Testis (tissue), 3 donors: ENCODE measurements around the gene NTMT1. TPM values are rescaled to one million over a fixed set of nuclear protein-coding genes. Genes with fewer than 3 reads are reported as not detected.

Experiments
- DNase-seq: peaks from one replicate; pipeline ENCODE4 v3.0.0-alpha.2; 2019
- H3K27ac ChIP-seq, 2 donors: fragments of 200-600 bp; sonication (generic); one replicate each; pipeline ENCODE4 v1.5.1; 2019
- H3K27me3 ChIP-seq: fragments of 200-600 bp; sonication (generic); one replicate; pipeline ENCODE4 v1.5.1; 2019
- H3K36me3 ChIP-seq: fragments of 200-600 bp; sonication (generic); one replicate; pipeline ENCODE4 v1.5.1; 2017; ENCODE audit warnings: low read depth; ENCODE audit errors: missing control alignments
- H3K4me1 ChIP-seq: fragments of 200-600 bp; sonication (generic); one replicate; pipeline ENCODE4 v1.5.1; 2019
- H3K4me3 ChIP-seq, 2 donors: fragments of 200-600 bp; sonication (generic); one replicate each; pipeline ENCODE4 v1.5.1; 2017 to 2019
- H3K9me3 ChIP-seq: fragments of 200-600 bp; sonication (generic); one replicate; pipeline ENCODE4 v1.5.1; 2017
- CTCF ChIP-seq, 3 experiments: fragments of 450-650 bp in 2 of 3; fragments of 200-600 bp in 1 of 3; sonication (generic) in 1 of 3; IDR thresholded peaks; one replicate each; pipeline ENCODE4 v1.5.1; 2016 to 2019; ENCODE audit warnings: antibody characterized with exemption in 3 of 3, mild to moderate bottlenecking in 2 of 3, moderate library complexity in 1 of 3
- POLR2A ChIP-seq: fragments of 450-650 bp; IDR thresholded peaks from one replicate; pipeline ENCODE4 v1.6.1; 2017; ENCODE audit warnings: antibody characterized with exemption, mild to moderate bottlenecking, moderate library complexity
- WGBS, 2 donors: methylation state at CpG; one replicate each; pipeline ENCODE4 v1.1.5; 2018; 5-methylcytosine and 5-hydroxymethylcytosine counted together
- intact Hi-C: fragments of 100-400 bp; cut with DNase I; formaldehyde crosslinking; loops from one replicate; pipeline ENCODE4 v1.15.1; 2023; ENCODE audit warnings: low total_unique reads
- polyA plus RNA-seq: library from polyadenylated mRNA; stranded (reverse); fragments of 350-450 nt; fragmentation: Illumina TruSeq; extraction: RNeasy Lipid Tissue Mini Kit (QIAGEN cat#74804); gene quantifications from one replicate; pipeline ENCODE4 v1.2.3, GENCODE V29; 2014; ENCODE audit warnings: low read depth, low replicate concordance; ENCODE audit not compliant: insufficient read depth
- total RNA-seq, 2 donors: library from RNA; depleted of rRNA; stranded (reverse); fragments of >200 nt; gene quantifications; one replicate each; pipeline ENCODE4 v1.2.3, GENCODE V29; 2016

Gene NTMT1
- total and polyA plus RNA-seq, 3 donors from 2014 or later = 71.8 to 189 (median 82.6) TPM

DNA sequence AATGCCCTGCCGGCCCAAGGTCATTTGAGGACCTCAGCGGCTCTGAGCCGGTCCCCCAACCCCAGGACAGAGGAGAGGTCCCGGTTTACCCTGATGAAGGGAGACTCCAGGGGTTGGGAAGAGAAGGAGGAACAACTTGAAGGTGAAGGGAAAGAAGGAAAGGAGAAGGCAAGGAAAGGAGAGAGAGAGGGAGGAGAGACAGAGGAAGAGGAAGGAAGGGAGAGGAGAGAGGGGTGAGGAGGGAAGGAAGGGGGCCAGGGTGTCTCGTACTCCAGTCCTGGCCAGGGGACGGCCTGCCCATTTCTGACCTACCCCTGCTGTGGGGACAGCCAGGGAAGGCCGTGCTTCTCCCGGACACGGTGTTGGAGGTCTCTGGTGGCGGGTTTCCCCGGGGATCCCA, 41.4 kb downstream of the NTMT1 start:
- no peak overlapping the region for H3K4me3 ChIP-seq
- H3K36me3 ChIP-seq = no peaks in the 10 kb centered on the region
- H3K27ac ChIP-seq = no peak overlapping the region
- no peaks in the 10 kb centered on the region for H3K4me1 ChIP-seq
- no peak for TF ChIP-seq CTCF (IDR thresholded peaks at IDR 0.05)
- no peak for TF ChIP-seq POLR2A
- DNase-seq = no peak
- no peaks in the 10 kb centered on the region for H3K27me3 ChIP-seq
- intact Hi-C loops = no loop called here
- WGBS, 2 donors = 65 to 88% methylated on average over 10 to 11 of the region's 11 CpGs
- H3K9me3 ChIP-seq = no peaks in the 10 kb centered on the region

- Histone ChIP-seq H3K27me3 (no peaks in the 10 kb centered on the region), H3K27ac (no peak overlapping the region), H3K4me1 (no peaks in the 10 kb centered on the region), H3K9me3 (no peaks in the 10 kb centered on the region), H3K4me3 (no peak overlapping the region), H3K36me3 (no peaks in the 10 kb centered on the region)
- DNase-seq = no peak
- 97% methylated on average over 6 of the region's 9 CpGs; no CpG with 5 or more reads in 1 of the 2 donors for WGBS, 2 donors
- TF ChIP-seq CTCF (IDR thresholded peaks at IDR 0.05) (no peak), POLR2A (no peak)
- intact Hi-C loops = no loop called here
Measured at GRCh38 chr9:129667850-129668249, 41.9 kb downstream of the NTMT1 start.

- Histone ChIP-seq H3K27ac (no peak overlapping the region), H3K27me3 (no peaks in the 10 kb centered on the region), H3K9me3 (no peaks in the 10 kb centered on the region), H3K4me3 (no peak overlapping the region), H3K4me1 (no peaks in the 10 kb centered on the region), H3K36me3 (no peaks in the 10 kb centered on the region)
- TF ChIP-seq POLR2A = no peak
- no peak for TF ChIP-seq CTCF (IDR thresholded peaks at IDR 0.05)
- DNase-seq = no peak
- intact Hi-C loops = no loop called here
- 81 to 84% methylated on average over 17 of the region's 17 CpGs for WGBS, 2 donors
Measured at GRCh38 chr9:129669141-129669718, 43.3 kb downstream of the NTMT1 start.

- H3K4me1 ChIP-seq = no peaks in the 10 kb centered on the region
- H3K27me3 ChIP-seq = no peaks in the 10 kb centered on the region
- H3K36me3 ChIP-seq = no peaks in the 10 kb centered on the region
- H3K4me3 ChIP-seq = no peak overlapping the region
- no peaks in the 10 kb centered on the region for H3K9me3 ChIP-seq
- peak; percentile 55 for DNase-seq
- WGBS, 2 donors = 71 to 82% methylated on average over 13 of the region's 13 CpGs
- intact Hi-C loops = no loop called here
- TF ChIP-seq CTCF (IDR thresholded peaks at IDR 0.05) (no peak), POLR2A (no peak)
- H3K27ac ChIP-seq = no peak overlapping the region
Measured at GRCh38 chr9:129669946-129670345, 44.0 kb downstream of the NTMT1 start.

DNA sequence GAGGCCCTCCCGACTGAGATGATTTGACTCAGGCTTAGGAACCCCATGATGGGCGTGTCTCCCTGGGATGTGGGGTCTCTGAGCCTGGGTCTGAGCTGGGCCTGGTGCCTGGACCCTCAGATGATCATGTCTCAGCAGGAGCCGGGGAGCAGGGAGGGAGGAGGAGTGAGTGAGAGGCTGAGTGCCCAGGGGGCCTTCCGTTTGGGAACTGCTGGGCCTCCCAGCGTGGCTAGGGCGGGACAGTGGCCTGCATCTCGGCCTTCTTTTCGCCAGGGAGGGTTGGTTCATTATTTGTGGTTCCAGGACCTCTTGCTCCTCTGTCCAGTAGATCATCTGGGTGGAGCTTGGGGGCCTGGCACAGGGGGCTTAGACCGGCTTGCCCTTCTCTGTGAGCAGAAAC, 45.1 kb downstream of the NTMT1 start:
- intact Hi-C loops = no loop called here
- Histone ChIP-seq H3K4me3 (no peak overlapping the region), H3K27ac (no peak overlapping the region), H3K9me3 (no peaks in the 10 kb centered on the region), H3K36me3 (no peaks in the 10 kb centered on the region), H3K4me1 (peaks cover 4% of the 10 kb centered on the region), H3K27me3 (no peaks in the 10 kb centered on the region)
- 92 to 93% methylated on average over 2 to 9 of the region's 9 CpGs for WGBS, 2 donors
- TF ChIP-seq CTCF (IDR thresholded peaks at IDR 0.05) (no peak), POLR2A (no peak)
- DNase-seq = no peak
